Fibroblast of peridontal ligament (primary cell): Measurements from ENCODE around the gene CCSER1.
"Not testable (repeated sequence)": the region's sequence is repeated elsewhere in the genome, so short reads cannot be mapped to it uniquely, and the experiment has no call there.

Experiments
- DNase-seq: peaks from one replicate; pipeline ENCODE4 v3.0.0-alpha.2; 2010; ENCODE audit errors: extremely low read depth

The CCSER1 gene

DNA sequence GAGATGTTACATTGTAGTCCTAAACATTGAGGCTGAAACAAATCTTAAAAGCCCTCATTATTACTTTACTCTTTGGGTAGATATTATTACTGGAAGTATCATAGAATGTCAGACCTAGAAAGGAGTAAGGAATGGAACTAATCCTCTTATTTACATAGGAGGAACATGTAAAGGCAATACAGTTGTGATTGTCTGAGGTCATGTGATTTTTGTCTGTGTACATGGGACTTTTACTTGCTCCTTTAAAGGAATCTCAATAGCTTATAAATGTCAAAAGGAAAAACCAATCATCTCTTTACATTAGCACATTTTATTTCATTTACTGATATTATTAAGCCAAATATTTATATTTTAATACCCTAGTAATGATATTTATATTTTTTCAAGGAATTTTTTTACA lies 568.2 kb downstream of the CCSER1 start:
- no peak for DNase-seq

DNA sequence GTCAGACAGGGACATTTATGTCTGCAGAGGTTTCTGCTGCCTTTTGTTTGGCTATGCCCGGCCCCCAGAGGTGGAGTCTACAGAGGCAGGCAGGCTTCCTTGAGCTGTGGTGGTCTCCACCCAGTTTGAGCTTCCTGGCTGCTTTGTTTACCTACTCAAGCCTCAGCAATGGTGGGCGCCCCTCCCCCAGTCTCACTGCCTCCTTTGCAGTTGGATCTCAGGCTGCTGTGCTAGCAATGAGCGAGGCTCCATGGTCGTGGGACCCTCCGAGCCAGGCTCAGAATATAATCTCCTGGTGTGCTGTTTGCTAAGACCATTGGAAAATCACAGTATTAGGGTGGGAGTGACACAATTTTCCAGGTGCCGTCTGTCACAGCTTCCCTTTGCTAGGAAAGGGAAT lies 578.3 kb downstream of the CCSER1 start:
- not testable (repeated sequence) for DNase-seq

GRCh38 chr4:90715242-90715641 lies 588.0 kb downstream of the CCSER1 start:
- DNase-seq: no peak

GRCh38 chr4:90718931-90719330 lies 591.7 kb downstream of the CCSER1 start:
- no peak for DNase-seq

DNA sequence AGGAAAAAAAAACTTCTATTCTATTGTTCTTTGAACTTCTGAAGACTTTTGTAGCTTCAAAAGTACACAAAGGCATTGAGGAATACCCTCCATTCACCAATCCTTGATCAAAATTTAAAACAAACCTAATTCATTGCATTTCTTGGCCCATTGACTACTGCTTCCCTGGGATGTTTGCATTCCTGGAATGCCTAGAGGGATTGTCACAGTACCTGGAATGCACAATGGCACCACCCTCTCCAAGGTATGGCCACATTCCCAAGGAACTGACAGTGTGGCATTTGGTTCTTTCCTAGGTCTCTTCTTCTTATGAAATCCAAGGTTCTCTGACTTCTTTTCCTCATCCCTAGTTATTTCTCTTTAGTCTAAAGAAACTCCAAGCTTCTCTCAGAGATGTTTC lies 600.7 kb downstream of the CCSER1 start:
- DNase-seq: no peak

DNA sequence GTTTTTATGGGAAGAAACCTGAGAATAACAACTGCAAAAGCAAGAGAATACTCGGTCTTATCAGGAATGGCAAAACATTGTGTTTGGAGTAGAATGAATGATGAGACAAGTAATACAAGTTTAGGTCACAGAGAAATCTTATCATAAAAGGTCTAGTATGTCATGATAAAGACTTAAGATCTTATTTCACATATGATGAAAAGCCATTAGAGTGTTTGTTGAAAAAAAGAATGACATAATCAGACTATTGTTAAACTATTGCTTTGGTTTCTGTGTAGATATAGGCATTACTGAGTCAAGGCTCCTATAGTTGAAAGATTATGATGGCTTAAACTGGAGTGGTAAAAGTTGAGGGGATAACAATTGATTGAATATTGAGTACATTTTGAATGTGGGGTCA lies 603.6 kb downstream of the CCSER1 start:
- no peak for DNase-seq

GRCh38 chr4:90733211-90733610 lies 606.0 kb downstream of the CCSER1 start:
- no peak for DNase-seq

- DNase-seq: no peak
Observed at GRCh38 chr4:90745176-90745575, 618.0 kb downstream of the CCSER1 start.

GRCh38 chr4:90753068-90753467 lies 625.9 kb downstream of the CCSER1 start:
- no peak for DNase-seq

DNA sequence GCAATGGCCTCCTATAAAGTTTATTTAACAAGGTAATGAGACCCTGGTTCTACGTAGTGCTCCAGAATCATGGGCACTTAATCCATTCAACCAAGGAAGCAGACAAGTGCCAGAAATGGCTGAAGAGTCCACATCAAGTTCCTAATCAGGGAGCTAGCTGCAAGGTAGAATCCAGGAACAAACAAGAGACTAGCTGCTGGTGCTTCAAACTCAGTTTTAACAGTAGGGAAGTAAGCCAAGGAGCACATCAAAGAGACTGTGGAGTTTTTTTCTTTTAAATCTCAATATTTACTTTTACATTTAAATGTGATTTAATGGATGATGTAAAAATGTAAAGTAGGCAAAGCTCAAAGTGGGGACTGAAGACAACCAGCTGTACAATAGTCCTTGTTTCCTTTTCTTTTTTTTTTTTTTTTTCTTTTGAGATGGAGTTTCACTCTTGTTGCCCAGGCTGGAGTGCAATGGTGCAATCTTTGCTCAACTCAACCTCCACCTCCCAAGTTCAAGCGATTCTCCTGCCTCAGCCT lies 630.4 kb downstream of the CCSER1 start:
- DNase-seq: no peak

GRCh38 chr4:90760059-90760458 lies 632.9 kb downstream of the CCSER1 start:
- no peak for DNase-seq

DNA sequence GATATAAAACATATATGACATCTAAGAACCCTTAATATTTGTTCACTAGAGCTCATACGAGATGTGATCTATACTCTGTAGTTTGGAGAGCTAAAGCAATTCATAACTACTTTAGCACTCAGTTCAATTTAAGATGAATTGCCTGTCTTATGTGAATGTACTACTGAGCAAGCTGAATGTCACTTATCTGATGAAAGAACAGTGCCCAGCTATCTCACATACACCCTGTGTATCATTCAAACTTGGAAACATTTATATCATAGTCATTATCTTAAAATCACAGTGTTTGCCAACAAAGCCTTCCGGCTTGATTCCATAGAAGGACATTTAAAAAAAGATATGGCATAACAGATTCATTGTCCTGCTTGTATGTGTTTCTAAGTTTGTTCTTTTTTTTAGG lies 639.6 kb downstream of the CCSER1 start:
- no peak for DNase-seq

DNA sequence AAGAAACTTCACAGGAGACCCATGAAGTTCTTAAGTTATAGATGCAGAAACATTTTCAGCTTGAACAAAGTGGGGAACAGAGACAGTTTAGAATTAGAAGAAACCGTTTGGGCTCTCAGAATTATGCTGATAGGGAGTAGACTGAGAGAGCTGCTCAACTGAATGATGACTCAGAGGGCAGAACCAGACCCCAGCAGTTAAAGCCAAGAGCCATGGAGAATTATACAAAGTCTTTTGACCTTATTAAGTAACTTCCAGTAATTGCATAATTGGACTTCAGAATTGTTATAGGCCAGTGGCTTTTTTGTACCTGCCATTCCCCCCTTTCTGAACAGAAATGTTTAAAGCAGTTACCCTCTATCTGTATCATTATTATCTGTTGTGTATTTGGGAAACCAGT lies 642.1 kb downstream of the CCSER1 start:
- DNase-seq: no peak

GRCh38 chr4:90780193-90780592 lies 653.0 kb downstream of the CCSER1 start:
- no peak for DNase-seq

DNA sequence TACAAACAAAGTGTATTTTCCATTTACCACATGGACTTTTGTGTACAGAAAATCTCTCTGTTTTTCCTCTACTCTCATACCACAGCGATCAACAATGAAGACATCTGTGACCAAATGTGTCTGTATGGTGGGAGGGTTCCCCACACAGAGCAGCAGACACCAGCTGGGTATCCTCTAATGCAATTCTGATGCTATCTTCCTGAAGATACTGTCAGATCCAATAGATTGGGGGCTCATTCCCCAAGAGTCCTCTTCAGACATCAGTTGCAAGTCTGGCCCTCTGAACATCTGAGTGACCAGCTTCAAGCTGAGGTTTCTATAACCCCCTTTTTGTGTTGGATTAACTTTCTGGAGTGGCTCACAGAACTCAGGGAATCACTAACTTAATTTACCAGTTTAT lies 659.4 kb downstream of the CCSER1 start:
- no peak for DNase-seq

- no peak for DNase-seq
Observed at GRCh38 chr4:90792696-90793095, 665.5 kb downstream of the CCSER1 start.

DNA sequence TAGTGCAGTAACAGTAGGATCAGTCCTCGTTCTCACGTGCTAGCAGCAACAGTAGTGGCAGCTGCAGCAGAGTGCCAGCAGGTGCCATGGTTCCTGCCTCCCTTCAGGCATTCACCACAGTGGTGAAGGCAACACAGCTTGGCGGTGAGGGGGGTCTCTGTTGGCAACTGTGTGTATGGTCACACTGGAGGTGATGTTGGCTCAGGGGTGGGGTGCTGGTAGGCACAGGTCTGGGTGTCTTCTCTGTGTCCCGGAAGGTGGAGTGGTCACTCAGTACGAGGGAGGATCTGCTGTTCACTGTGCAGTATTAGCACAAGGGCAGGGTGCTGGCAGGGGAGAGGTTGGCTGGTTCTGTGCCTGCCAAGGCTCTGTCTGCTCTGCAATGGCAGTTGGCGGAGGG lies 671.8 kb downstream of the CCSER1 start:
- no peak for DNase-seq

GRCh38 chr4:90799895-90800294 lies 672.7 kb downstream of the CCSER1 start:
- DNase-seq: no peak

GRCh38 chr4:90815569-90815968 lies 688.4 kb downstream of the CCSER1 start:
- DNase-seq: no peak

- DNase-seq: no peak
Observed at GRCh38 chr4:90816754-90817153, 689.6 kb downstream of the CCSER1 start.

GRCh38 chr4:90824266-90825150 lies 697.3 kb downstream of the CCSER1 start:
- no peak for DNase-seq

GRCh38 chr4:90825849-90826248 lies 698.7 kb downstream of the CCSER1 start:
- DNase-seq: no peak

GRCh38 chr4:90833706-90834105 lies 706.5 kb downstream of the CCSER1 start:
- DNase-seq: no peak

DNA sequence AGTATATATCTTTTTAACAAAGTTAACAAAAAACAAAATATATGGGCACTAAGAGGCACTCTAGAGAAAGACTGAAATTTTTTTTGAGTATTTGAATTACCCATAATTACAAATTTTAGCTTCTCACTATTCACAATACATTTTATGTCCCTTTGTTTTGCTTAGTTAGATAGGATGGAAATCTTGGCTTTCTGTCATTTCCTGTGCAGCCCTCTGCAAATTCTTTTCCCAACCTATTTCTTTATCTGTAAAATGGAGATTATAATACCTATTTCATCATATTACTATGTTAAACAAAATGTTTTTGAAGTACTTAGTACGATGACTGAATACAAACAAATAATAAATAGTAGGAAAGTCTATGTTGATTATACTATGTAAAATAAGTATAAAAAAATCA lies 710.0 kb downstream of the CCSER1 start:
- no peak for DNase-seq
